SU-DHL-6 (cell line): ENCODE measurements around the gene PRDM16.

ENCODE experiments used
- EZH2phosphoT487 ChIP-seq: fragments of 200-600 bp; sonication (generic), shearing (Covaris generic); conservative IDR thresholded peaks from 2 replicates; pipeline ENCODE4 v1.6.1; 2018; ENCODE audit warnings: mild to moderate bottlenecking, antibody characterized with exemption, low read length, moderate library complexity, mixed read lengths
- TF ChIP-seq, protein P1 (sequence below): fragments of 200-600 bp; sonication (generic); IDR thresholded peaks from one replicate; pipeline ENCODE4 v1.5.1; 2017; ENCODE audit warnings: antibody characterized with exemption, mild to moderate bottlenecking, low read length, moderate library complexity; ENCODE audit not compliant: insufficient read depth, poor library complexity, severe bottlenecking

DNA sequence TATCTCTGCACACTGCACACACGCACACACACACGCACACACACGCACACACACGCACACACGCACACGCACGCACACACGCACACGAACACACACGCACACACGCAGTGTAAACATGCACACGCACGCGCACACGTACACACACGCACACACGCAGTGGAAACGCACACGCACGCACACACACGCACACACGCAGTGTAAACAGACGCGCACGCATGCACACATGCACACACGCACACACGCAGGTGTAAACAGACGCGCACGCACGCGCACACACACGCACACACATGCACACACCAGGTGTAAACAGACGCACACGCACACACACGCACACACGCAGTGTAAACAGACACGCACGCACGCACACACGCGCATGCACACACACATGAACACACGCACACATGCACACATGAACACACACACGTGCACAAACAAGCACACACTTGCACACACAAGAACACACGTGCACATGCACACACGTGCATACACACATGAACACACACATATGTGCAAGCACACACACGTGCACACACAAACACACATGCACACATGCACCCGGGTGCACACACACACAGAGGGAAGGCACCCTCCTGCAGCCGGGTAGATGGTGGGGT, 45.2 kb downstream of the PRDM16 start:
- TF ChIP-seq, protein P1, sequence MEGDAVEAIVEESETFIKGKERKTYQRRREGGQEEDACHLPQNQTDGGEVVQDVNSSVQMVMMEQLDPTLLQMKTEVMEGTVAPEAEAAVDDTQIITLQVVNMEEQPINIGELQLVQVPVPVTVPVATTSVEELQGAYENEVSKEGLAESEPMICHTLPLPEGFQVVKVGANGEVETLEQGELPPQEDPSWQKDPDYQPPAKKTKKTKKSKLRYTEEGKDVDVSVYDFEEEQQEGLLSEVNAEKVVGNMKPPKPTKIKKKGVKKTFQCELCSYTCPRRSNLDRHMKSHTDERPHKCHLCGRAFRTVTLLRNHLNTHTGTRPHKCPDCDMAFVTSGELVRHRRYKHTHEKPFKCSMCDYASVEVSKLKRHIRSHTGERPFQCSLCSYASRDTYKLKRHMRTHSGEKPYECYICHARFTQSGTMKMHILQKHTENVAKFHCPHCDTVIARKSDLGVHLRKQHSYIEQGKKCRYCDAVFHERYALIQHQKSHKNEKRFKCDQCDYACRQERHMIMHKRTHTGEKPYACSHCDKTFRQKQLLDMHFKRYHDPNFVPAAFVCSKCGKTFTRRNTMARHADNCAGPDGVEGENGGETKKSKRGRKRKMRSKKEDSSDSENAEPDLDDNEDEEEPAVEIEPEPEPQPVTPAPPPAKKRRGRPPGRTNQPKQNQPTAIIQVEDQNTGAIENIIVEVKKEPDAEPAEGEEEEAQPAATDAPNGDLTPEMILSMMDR: no peak
- no peak for TF ChIP-seq EZH2phosphoT487
